WTC11 (cell line): ENCODE measurements around the gene PLCXD1.

Experiments used
- IRF2 ChIP-seq: sonication (generic); formaldehyde crosslinking; IDR thresholded peaks from 2 replicates; pipeline ENCODE4 v1.8.0; 2022; ENCODE audit warnings: low read depth, missing genetic modification reagents, borderline replicate concordance
- MYBL2 ChIP-seq: sonication (generic); formaldehyde crosslinking; IDR thresholded peaks from 2 replicates; pipeline ENCODE4 v1.8.1; 2023; ENCODE audit warnings: mild to moderate bottlenecking, moderate library complexity, missing genetic modification reagents
- NFYB ChIP-seq: sonication (generic); formaldehyde crosslinking; conservative IDR thresholded peaks from 2 replicates; pipeline ENCODE4 v1.8.0; 2022; ENCODE audit warnings: low read depth, missing genetic modification reagents
- TF ChIP-seq, protein P1 (sequence below): sonication (generic); formaldehyde crosslinking; IDR thresholded peaks from 2 replicates; pipeline ENCODE4 v1.8.1; 2023; ENCODE audit warnings: mild to moderate bottlenecking, moderate library complexity, missing genetic modification reagents

DNA sequence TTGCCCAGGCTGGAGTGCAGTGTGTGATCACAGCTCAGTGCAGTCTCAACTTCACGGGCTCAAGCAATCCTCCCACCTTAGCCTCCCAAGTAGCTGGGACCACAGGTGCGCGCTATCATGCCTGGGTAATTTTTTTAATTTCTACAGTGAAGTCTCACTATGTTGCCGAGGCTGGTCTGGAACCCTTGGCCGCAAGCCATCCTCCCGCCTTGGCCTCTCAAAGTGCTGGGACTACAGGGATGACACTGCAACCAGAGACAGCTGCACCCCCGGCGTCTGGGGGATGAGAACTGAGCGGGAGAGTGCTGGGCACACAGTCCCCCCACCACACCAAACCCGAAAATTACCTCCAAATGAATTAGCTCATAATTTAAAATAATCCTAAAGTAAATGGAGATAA lies 70.6 kb downstream of the PLCXD1 start:
- TF ChIP-seq NFYB (CRISPR knock-in tag) (no peak), IRF2 (CRISPR knock-in tag) (no peak), MYBL2 (CRISPR knock-in tag) (no peak)
- TF ChIP-seq, protein P1, sequence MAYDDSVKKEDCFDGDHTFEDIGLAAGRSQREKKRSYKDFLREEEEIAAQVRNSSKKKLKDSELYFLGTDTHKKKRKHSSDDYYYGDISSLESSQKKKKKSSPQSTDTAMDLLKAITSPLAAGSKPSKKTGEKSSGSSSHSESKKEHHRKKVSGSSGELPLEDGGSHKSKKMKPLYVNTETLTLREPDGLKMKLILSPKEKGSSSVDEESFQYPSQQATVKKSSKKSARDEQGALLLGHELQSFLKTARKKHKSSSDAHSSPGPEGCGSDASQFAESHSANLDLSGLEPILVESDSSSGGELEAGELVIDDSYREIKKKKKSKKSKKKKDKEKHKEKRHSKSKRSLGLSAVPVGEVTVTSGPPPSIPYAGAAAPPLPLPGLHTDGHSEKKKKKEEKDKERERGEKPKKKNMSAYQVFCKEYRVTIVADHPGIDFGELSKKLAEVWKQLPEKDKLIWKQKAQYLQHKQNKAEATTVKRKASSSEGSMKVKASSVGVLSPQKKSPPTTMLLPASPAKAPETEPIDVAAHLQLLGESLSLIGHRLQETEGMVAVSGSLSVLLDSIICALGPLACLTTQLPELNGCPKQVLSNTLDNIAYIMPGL (CRISPR knock-in tag), result no peak
